Measurements from ENCODE around the gene SOX5.

GRCh38 chr12:23909551-23909950 is 39.9 kb downstream of the SOX5 start:
- no peak for TF ChIP-seq LEF1 (IDR thresholded peaks at IDR 0.05; ENCODE audit: borderline replicate concordance)
- TF ChIP-seq FOXM1 (IDR thresholded peaks at IDR 0.05; ENCODE audit: borderline replicate concordance): no peak
- TF ChIP-seq SUZ12 (IDR thresholded peaks at IDR 0.05): no peak
- no peak for TF ChIP-seq ARNT (IDR thresholded peaks at IDR 0.05)
- TF ChIP-seq SP1 (IDR thresholded peaks at IDR 0.05): no peak
- no peak for TF ChIP-seq PKNOX1 (IDR thresholded peaks at IDR 0.05)
- no peak for TF ChIP-seq ELF4 (IDR thresholded peaks at IDR 0.05)
- no peak for TF ChIP-seq FOXK2 (IDR thresholded peaks at IDR 0.05)
- no peak for TF ChIP-seq L3MBTL2 (conservative IDR thresholded peaks at IDR 0.05)
